Mesenchymal stem cell (in vitro differentiated cells and primary cell): ENCODE results near the gene DPY19L2.
"Not testable (repeated sequence)": the region's sequence is repeated elsewhere in the genome, so short reads cannot be mapped to it uniquely, and the experiment has no call there.

ENCODE experiments used
- DNase-seq: peaks from one replicate; pipeline ENCODE4 v3.0.0-alpha.2; 2013
- H2AFZ ChIP-seq: one replicate; pipeline ENCODE4 v1.6.1; 2013; ENCODE audit warnings: low read depth, mild to moderate bottlenecking, control low read depth, inconsistent platforms, low read length, moderate library complexity
- H2AK5ac ChIP-seq: 2 replicates; pipeline ENCODE4 v1.6.1; 2013; ENCODE audit warnings: low read length, moderate library complexity, mild to moderate bottlenecking, inconsistent platforms; ENCODE audit not compliant: severe bottlenecking
- H2BK120ac ChIP-seq: one replicate; pipeline ENCODE4 v1.6.1; 2013; ENCODE audit warnings: low read depth, mild to moderate bottlenecking, inconsistent platforms, low read length, moderate library complexity
- H2BK12ac ChIP-seq, 2 experiments: one replicate each; pipeline ENCODE4 v1.6.1; 2013; ENCODE audit warnings: inconsistent platforms in 2 of 2, low read length in 2 of 2, mild to moderate bottlenecking in 2 of 2, moderate library complexity in 2 of 2, control low read depth in 1 of 2
- H2BK15ac ChIP-seq: one replicate; pipeline ENCODE4 v1.6.1; 2013; ENCODE audit warnings: mild to moderate bottlenecking, low read depth, inconsistent platforms; ENCODE audit not compliant: poor library complexity, severe bottlenecking
- H2BK5ac ChIP-seq: 2 replicates; pipeline ENCODE4 v1.6.1; 2013; ENCODE audit warnings: low read depth, mild to moderate bottlenecking, low read length, control low read depth, inconsistent platforms; ENCODE audit not compliant: poor library complexity, severe bottlenecking
- H3K14ac ChIP-seq, 2 experiments: one replicate each; pipeline ENCODE4 v1.6.1; 2013; ENCODE audit warnings: inconsistent platforms in 2 of 2, low read length in 2 of 2, control low read depth in 1 of 2, mild to moderate bottlenecking in 1 of 2, moderate library complexity in 1 of 2
- H3K18ac ChIP-seq, 2 experiments: one replicate each; pipeline ENCODE4 v1.6.1; 2013; ENCODE audit warnings: inconsistent platforms in 2 of 2, low read length in 2 of 2, control low read depth in 1 of 2, low read depth in 1 of 2, mild to moderate bottlenecking in 1 of 2
- H3K23ac ChIP-seq, 2 experiments: one replicate each; pipeline ENCODE4 v1.6.1; 2013; ENCODE audit warnings: inconsistent platforms in 2 of 2, low read length in 2 of 2, mild to moderate bottlenecking in 2 of 2, moderate library complexity in 2 of 2, control low read depth in 1 of 2
- H3K27ac ChIP-seq: 2 replicates; pipeline ENCODE4 v1.5.1; 2013; ENCODE audit warnings: mild to moderate bottlenecking, moderate library complexity, low read length, control low read depth, inconsistent platforms; ENCODE audit not compliant: poor library complexity, severe bottlenecking
- H3K27me3 ChIP-seq, 2 experiments: 2 replicates each; pipeline versions ENCODE4 v1.6.1 to v1.7.0; 2013; ENCODE audit warnings: low read length in 2 of 2, mild to moderate bottlenecking in 2 of 2, moderate library complexity in 2 of 2, control low read depth in 1 of 2, inconsistent platforms in 1 of 2; ENCODE audit not compliant: control insufficient read depth in 1 of 2, insufficient read depth in 1 of 2
- H3K36me3 ChIP-seq, 2 experiments: 2 replicates each; pipeline versions ENCODE4 v1.6.1 to v1.7.0; 2013; ENCODE audit warnings: low read length in 2 of 2, control low read depth in 1 of 2, inconsistent platforms in 1 of 2, low read depth in 1 of 2, mild to moderate bottlenecking in 1 of 2; ENCODE audit not compliant: insufficient read depth in 2 of 2, control insufficient read depth in 1 of 2
- H3K4ac ChIP-seq, 2 experiments: one replicate each; pipeline ENCODE4 v1.6.1; 2013; ENCODE audit warnings: inconsistent platforms in 2 of 2, low read length in 2 of 2, mild to moderate bottlenecking in 2 of 2, moderate library complexity in 2 of 2, control low read depth in 1 of 2, low read depth in 1 of 2
- H3K4me1 ChIP-seq: 2 replicates; pipeline ENCODE4 v1.6.1; 2013; ENCODE audit warnings: low read depth, low read length, control low read depth; ENCODE audit not compliant: control insufficient read depth, insufficient read depth
- H3K4me2 ChIP-seq: 2 replicates; pipeline ENCODE4 v1.6.1; 2013; ENCODE audit warnings: low read length, mild to moderate bottlenecking, inconsistent platforms; ENCODE audit not compliant: poor library complexity, severe bottlenecking
- H3K4me3 ChIP-seq, 2 experiments: 2 replicates each; pipeline versions ENCODE4 v1.5.1 to v1.7.0; 2013; ENCODE audit warnings: low read length in 2 of 2, mild to moderate bottlenecking in 2 of 2, control low read depth in 1 of 2, low read depth in 1 of 2; ENCODE audit not compliant: insufficient read depth in 1 of 2
- H3K79me1 ChIP-seq: replicated peaks from 2 replicates; pipeline ENCODE4 v1.6.1; 2013; ENCODE audit warnings: mild to moderate bottlenecking, control low read depth, low read length, inconsistent platforms; ENCODE audit not compliant: poor library complexity, severe bottlenecking
- H3K9ac ChIP-seq: 2 replicates; pipeline ENCODE4 v1.7.0; 2013; ENCODE audit warnings: mild to moderate bottlenecking, low read length, moderate library complexity
- H3K9me3 ChIP-seq: 2 replicates; pipeline ENCODE4 v1.7.0; 2013; ENCODE audit warnings: mild to moderate bottlenecking, low read length; ENCODE audit not compliant: control insufficient read depth
- H4K8ac ChIP-seq: one replicate; pipeline ENCODE4 v1.6.1; 2013; ENCODE audit warnings: inconsistent platforms, mild to moderate bottlenecking, low read length, moderate library complexity
- H4K91ac ChIP-seq: one replicate; pipeline ENCODE4 v1.6.1; 2013; ENCODE audit warnings: mild to moderate bottlenecking, low read length, inconsistent platforms
- WGBS: methylation state at CpG from one replicate; pipeline ENCODE4 v1.1.7; 2013; ENCODE audit warnings: mixed read lengths; 5-methylcytosine and 5-hydroxymethylcytosine counted together

Gene DPY19L2

GRCh38 chr12:63577631-63578030, 90.7 kb downstream of the DPY19L2 start:
- not testable (repeated sequence) for H3K79me1 ChIP-seq, H3K9me3 ChIP-seq, H3K27me3 ChIP-seq, H4K91ac ChIP-seq, H3K4ac ChIP-seq, H3K4me1 ChIP-seq, H3K14ac ChIP-seq, H3K36me3 ChIP-seq, DNase-seq, H2AK5ac ChIP-seq, H3K4me2 ChIP-seq, H4K8ac ChIP-seq, H3K18ac ChIP-seq, H2AFZ ChIP-seq, H3K4me3 ChIP-seq, H3K23ac ChIP-seq, H3K27ac ChIP-seq, H2BK15ac ChIP-seq, H3K9ac ChIP-seq, H2BK120ac ChIP-seq, H2BK12ac ChIP-seq, H2BK5ac ChIP-seq
- WGBS, result 100% methylated on average over 1 of the region's 2 CpGs

GRCh38 chr12:63572038-63572437, 96.3 kb downstream of the DPY19L2 start:
- H3K9ac ChIP-seq, H3K4me1 ChIP-seq, H2BK5ac ChIP-seq, H2BK12ac ChIP-seq, H3K4me3 ChIP-seq, H3K79me1 ChIP-seq, H3K9me3 ChIP-seq, H3K36me3 ChIP-seq, H3K14ac ChIP-seq, H3K23ac ChIP-seq, H3K27ac ChIP-seq, H3K4me2 ChIP-seq, H2AK5ac ChIP-seq, H4K91ac ChIP-seq, H2BK15ac ChIP-seq, H4K8ac ChIP-seq, H3K4ac ChIP-seq, H3K27me3 ChIP-seq, H2BK120ac ChIP-seq, H3K18ac ChIP-seq, DNase-seq, H2AFZ ChIP-seq: not testable (repeated sequence)
- 91% methylated on average over 2 of the region's 4 CpGs for WGBS

GRCh38 chr12:63558445-63558844, 109.8 kb downstream of the DPY19L2 start:
- no CpG with 5 or more reads among the region's 6 CpGs for WGBS

GRCh38 chr12:63551397-63551796, 116.9 kb downstream of the DPY19L2 start:
- not testable (repeated sequence) for H3K9ac ChIP-seq, H3K27ac ChIP-seq, H2BK120ac ChIP-seq, H3K23ac ChIP-seq, H2BK5ac ChIP-seq, H3K79me1 ChIP-seq, H3K36me3 ChIP-seq, H3K4me2 ChIP-seq, H3K18ac ChIP-seq, H4K91ac ChIP-seq, H3K4me1 ChIP-seq, H2AFZ ChIP-seq, H3K4ac ChIP-seq, H3K14ac ChIP-seq, DNase-seq, H2AK5ac ChIP-seq, H3K27me3 ChIP-seq, H4K8ac ChIP-seq, H2BK12ac ChIP-seq, H3K9me3 ChIP-seq, H3K4me3 ChIP-seq, H2BK15ac ChIP-seq
- 87% methylated on average over 13 of the region's 13 CpGs for WGBS

More at GRCh38 chr12:63558445-63558844, 109.8 kb downstream of the DPY19L2 start:
- not testable (repeated sequence) for H3K14ac ChIP-seq, H2BK12ac ChIP-seq, H3K4me2 ChIP-seq, H2BK120ac ChIP-seq, H3K4me3 ChIP-seq, H2AFZ ChIP-seq, H3K27ac ChIP-seq, H3K4me1 ChIP-seq, H3K4ac ChIP-seq, H3K79me1 ChIP-seq, H3K9ac ChIP-seq, H3K27me3 ChIP-seq, H3K36me3 ChIP-seq, H4K8ac ChIP-seq, H2BK5ac ChIP-seq, H3K18ac ChIP-seq, H3K9me3 ChIP-seq, H3K23ac ChIP-seq, H4K91ac ChIP-seq, DNase-seq, H2AK5ac ChIP-seq, H2BK15ac ChIP-seq
